ENCODE measurements around the gene GCDH.
"Not testable (repeated sequence)": the region's sequence is repeated elsewhere in the genome, so short reads cannot be mapped to it uniquely, and the experiment has no call there.

GCDH gene

DNA sequence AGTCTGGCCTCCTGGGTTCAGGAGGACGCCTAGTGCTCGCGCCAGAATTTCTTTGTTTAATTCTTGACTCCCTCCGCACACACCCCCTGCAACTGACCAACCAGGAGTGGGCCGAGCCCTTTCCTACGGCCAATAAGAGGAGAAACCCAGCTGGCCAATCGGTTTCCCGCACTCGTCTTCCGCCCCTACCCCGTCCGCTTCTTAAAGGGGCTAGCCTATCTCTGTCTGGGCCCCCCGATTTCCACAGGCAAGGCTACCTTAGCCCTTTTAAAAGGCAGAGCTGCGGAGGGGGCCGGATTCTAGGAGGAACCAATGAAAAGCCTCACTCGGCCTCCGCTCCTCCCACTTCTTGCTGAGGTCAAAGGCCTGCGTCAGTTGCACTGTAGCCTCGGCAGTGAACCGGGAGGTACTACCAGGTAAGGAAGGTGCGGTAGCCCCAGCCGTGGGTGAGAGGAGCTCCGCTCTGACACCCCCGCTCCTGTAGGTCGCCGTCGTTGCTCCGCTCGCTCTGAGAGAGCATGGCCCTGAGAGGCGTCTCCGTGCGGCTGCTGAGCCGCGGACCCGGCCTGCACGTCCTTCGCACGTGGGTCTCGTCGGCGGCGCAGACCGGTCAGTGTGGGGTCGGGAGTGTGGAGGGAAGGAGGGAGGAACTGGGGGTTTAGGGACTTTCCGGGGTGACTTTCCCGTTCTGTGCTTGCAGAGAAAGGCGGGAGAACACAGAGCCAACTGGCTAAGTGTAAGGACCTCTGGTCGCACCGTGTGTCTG is at the start of gene GCDH:
GCDH (plus strand) TSS at position 374 of the 766 bp plus-strand sequence; CDS start at position 519, 145 bp downstream.
- DNase-seq = peak; percentile 99

- no peak for DNase-seq
Measured at GRCh38 chr19:12842511-12842910, 48.4 kb upstream of the GCDH start.

DNA sequence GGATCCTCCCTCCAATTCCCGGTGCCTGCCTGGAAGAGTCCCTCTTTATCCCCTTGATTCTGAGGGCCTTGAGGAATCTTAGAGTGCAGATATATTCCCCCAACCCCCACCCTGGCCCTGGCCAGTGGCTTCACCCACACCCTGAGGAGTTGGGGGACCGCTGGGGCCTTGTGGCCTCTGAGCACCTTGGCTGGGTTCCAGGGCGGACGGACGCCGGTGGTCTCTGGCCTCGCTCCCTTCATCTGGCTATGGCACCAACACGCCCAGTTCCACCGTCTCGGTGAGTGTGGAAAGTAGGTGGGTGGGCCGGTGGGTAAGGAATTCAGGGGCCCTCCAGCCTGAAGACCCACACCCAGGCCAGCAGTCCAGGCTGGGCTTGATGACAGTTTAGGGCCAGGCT is 47.6 kb upstream of the GCDH start:
- DNase-seq = no peak

- peak; percentile 57 for DNase-seq
Measured at GRCh38 chr19:12843999-12844732, 46.8 kb upstream of the GCDH start.

DNA sequence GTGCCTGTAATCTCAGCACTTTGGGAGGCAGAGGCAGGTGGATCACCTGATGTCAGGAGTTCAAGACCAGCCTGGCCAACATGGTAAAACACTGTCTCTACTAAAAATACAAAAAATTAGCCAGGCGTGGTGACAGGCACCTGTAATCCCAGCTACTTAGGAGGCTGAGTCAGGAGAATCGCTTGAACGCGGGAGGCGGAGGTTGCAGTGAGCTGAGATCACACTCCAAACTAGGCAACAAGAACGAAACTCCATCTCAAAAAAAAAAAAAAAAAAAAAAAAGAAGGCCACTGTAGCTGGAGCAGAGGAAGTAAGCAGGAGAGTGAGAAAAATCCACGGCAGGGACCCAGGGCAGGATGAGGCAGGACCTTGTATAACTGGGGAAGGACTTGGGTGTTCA is 44.3 kb upstream of the GCDH start:
- DNase-seq = not testable (repeated sequence)

GRCh38 chr19:12847159-12848139 is 43.5 kb upstream of the GCDH start:
- peak; percentile 88 for DNase-seq

DNA sequence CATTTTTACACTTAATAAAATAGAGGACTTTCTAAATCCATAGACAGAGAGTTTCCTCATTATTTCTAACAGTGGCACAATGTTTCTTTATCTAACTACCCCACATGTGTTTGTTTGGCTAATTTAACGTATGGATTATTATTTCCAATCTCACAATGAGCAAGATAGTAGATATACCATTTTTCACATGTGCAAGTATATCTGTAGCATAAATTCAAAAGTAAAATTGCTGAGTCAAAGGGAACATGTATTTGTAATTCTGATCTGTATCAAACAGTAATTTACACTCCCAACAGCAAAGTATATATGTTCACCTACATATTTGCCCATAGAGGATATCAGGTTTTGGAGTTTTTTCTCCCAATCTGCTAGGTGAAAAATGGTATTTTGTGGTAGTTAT is 34.3 kb upstream of the GCDH start:
- DNase-seq = no peak

GRCh38 chr19:12858041-12858928 is 32.7 kb upstream of the GCDH start:
- no peak for DNase-seq

- DNase-seq = no peak
Measured at GRCh38 chr19:12859546-12859945, 31.4 kb upstream of the GCDH start.

DNA sequence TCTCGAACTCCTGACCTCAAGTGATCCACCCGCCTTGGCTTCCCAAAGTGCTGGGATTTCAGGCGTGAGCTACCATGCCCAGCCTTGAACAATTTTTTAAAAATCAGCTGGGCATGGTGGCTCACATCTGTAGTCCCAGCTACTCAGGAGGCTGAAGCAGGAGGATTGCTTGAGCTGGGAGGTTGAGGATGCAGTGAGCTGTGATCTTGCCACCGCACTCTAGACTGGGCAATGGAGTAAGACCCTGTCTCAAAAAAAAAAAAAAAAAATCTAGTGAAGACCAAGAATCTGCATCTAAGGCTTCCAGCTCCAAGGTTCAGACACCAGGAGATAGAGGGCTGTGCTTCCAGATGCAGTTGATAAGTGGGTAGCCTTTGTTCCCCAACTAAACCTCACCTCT is 26.8 kb upstream of the GCDH start:
- no peak for DNase-seq

DNA sequence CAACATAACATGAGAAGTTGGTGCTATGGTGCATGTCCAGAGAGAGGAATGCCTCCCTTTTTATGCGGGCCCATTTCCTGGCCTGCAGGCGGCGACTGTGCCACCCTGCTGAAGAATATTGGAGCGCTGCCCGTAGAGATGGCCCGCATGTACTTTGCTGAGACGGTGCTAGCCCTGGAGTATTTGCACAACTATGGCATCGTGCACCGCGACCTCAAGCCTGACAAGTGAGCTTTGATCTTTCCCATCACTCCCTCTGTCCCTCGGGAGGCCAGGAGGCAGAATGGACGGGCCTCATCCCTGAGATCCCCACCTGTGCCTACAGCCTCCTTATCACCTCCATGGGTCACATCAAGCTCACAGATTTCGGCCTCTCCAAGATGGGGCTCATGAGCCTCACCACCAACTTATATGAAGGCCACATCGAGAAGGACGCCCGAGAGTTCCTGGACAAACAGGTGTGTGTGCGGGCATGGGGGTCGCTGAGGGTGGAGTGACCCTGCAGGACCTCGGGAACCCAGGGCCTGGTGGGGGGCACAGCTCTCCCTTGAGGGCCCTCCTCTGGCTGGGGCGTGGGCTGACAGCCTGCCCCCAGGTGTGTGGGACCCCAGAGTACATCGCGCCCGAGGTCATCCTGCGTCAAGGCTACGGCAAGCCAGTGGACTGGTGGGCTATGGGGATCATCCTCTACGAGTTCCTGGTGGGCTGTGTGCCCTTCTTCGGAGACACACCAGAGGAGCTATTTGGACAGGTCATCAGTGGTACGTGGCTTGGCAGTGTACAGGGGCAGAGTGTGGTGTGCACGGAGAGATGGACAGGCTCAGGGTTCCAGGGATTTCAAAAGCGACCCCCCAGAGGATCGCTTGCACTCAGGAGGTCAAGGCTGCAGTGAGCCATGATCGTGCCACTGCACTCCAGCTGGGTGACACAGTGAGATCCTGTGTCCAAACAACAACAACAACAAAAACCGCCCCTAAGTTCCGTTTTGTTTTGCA is 25.9 kb upstream of the GCDH start:
- no peak for DNase-seq

DNA sequence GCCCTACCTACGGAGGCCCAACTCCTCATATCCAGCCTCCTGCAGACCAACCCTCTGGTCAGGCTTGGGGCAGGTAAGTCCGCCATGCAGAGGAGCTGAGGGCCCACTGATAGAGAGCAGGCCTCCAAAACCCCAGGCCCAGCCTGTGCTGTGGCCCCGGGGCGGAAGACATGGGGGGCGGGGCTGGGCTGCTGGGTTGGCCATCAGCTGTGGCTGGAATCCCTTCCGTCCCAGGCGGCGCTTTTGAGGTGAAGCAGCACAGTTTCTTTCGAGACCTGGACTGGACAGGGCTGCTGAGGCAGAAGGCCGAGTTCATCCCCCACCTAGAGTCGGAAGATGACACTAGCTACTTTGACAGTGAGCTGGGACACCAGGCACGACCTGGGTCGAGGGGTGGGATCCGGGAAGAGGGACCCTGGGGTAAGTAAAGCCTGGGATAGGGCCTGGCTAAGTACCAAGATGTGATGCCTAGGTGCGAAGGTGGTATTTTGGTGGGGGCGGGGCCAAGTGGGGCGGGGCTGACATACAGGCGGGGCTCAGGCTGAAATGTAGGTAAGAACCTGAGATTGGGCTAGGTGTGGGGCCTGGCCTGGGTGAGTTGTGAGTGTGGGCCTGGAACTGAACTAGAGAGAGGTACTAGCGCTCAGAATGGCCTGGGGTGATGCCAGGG is 25.1 kb upstream of the GCDH start:
- DNase-seq = no peak

GRCh38 chr19:12866416-12867119 is 24.4 kb upstream of the GCDH start:
- no peak for DNase-seq

DNA sequence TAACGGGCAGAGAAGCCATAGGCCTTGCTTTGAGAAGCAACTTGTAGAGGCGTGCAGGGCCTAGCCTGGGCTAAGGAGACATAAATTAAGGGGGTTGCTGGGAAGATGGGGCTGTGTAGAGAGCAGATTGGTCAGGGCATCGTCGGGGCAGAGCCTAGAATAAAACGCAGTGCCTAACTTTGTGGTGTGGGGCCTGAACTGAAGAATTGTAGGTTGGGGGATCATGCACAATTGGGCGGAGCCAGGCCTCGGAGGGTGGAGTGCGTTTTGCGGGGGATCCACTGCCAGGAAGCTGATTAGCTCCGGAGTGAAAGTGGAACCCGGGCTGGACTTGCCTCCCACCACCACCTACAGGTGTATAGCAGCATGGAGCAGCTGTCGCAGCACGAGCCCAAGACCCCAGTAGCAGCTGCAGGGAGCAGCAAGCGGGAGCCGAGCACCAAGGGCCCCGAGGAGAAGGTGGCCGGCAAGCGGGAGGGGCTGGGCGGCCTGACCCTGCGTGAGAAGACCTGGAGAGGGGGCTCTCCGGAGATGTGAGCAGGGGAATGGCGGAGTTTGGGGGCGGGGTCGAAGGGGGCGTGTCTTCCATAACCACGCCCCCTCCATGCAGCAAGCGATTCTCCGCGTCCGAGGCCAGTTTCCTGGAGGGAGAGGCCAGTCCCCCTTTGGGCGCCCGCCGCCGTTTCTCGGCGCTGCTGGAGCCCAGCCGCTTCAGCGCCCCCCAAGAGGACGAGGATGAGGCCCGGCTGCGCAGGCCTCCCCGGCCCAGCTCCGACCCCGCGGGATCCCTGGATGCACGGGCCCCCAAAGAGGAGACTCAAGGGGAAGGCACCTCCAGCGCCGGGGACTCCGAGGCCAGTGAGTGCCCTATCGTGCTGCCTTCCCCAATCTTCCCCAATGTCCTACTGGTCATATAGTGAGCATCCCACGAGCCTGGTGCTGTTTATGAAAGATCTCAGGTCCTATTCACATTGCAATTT is 23.6 kb upstream of the GCDH start:
- peak; percentile 60 for DNase-seq

DNA sequence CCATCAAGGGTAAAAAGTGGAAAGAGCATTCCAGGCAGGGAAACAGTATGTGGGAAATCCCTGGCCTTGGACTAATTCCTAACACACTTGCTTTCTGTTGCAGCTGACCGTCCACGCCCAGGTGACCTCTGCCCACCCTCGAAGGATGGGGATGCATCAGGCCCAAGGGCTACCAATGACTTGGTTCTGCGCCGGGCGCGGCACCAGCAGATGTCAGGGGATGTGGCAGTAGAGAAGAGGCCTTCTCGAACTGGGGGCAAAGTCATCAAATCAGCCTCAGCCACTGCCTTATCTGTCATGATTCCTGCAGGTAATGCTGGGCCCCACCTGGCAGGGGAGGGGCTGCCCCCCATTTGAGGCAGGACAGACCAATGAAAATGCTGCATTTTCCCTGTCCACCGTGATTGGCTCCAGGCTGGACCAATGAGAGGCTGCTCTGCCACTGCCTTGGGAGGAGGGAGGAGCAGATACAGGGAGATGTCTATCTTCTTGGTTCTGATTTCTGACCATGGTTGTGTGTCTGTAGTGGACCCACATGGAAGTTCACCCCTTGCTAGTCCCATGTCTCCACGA is 22.3 kb upstream of the GCDH start:
- DNase-seq = no peak

DNA sequence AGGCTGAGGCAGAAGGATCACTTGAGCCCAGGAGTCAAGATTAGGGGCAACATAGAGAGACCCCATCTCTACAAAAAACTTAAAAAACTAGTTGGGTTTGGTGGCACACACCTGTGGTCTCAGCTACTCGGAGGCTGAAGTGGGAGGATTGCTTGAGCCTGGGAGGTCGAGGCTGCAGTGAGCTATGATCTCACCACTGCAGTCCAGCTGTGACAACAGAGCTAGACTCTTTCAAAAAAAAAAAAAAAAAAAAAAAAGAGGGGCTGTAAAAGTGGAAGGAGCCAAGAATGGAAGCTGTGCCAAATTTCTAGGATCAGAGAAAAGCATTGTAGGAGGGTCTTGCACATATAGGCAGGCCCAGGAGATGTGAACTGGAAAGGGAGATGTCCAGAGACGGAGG is 19.3 kb upstream of the GCDH start:
- DNase-seq = no peak

- no peak for DNase-seq
Measured at GRCh38 chr19:12872255-12872654, 18.7 kb upstream of the GCDH start.

All from suppressor macrophage treated with lipopolysaccharide for 4 hours (primary cell).